ENCODE measurements around the gene MYO1H.
"Not testable (repeated sequence)": the region's sequence is repeated elsewhere in the genome, so short reads cannot be mapped to it uniquely, and the experiment has no call there.

The MYO1H gene, protein sequence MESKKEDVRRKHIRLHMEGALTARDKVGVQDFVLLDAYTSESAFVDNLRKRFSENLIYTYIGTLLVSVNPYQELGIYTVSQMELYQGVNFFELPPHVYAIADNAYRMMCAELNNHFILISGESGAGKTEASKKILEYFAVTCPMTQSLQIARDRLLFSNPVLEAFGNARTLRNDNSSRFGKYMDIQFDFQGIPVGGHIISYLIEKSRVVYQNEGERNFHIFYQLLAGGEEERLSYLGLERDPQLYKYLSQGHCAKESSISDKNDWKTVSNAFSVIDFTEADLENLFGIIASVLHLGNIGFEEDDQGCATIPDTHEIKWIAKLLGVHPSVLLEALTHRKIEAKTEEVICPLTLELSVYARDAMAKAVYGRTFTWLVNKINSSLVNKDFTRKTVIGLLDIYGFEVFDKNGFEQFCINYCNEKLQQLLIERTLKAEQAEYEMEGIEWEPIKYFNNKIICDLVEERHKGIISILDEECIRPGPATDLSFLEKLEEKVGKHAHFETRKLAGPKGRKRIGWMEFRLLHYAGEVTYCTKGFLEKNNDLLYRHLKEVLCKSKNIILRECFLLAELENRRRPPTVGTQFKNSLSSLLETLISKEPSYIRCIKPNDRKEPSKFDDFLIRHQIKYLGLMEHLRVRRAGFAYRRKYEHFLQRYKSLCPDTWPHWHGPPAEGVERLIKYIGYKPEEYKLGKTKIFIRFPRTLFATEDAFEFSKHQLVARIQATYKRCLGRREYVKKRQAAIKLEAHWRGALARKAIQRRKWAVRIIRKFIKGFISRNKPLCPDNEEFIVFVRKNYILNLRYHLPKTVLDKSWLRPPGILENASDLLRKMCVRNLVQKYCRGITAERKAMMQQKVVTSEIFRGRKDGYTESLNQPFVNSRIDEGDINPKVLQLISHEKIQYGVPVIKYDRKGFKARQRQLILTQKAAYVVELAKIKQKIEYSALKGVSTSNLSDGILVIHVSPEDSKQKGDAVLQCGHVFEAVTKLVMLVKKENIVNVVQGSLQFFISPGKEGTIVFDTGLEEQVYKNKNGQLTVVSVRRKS

DNA sequence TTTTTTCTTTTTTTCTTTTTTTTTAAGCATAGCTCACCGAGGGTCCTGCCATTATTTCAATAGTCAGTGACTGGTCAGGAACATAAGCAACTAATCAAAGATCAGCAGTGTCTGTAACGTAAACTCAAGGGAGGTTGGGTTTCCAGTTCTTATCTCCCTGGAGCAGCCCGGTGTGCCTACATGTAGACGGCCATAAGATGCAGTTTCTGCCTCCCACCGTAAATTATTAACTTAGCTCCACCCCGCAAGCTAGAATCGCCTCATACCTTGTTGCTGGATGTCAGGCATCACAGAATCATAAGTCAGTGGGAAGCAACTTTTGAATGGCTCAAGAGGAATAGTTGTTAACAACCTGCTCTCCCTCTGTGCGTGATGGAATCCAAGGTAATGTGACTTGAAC, at the start of gene MYO1H:
MYO1H (plus strand) TSS at position 312 of the 400 bp plus-strand sequence; CDS start at position 373, 61 bp downstream.
- DNase-seq (ENCODE audit: low read depth in 2 of 2): no peak

DNA sequence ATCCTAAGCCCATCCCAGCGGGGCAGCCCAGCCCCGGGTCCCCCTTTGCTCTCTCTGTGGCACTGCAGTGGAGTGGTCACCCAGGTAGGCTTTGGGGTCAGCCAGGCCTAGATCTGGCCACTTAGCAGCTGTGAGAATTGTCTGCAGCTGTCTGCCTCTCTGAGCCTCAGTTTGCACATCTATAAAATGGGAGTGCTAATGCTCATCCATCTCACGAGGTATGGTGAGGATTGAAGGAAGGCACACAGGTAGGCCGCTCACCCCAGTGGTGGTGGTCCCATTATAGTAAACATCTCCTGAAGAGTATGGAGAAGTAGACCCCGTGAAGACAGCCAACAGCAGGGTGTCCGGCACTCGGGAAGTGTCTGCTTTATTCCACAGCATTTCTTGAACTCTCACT, 47.9 kb upstream of the MYO1H start:
- DNase-seq (ENCODE audit: low read depth in 2 of 2): no peak

DNA sequence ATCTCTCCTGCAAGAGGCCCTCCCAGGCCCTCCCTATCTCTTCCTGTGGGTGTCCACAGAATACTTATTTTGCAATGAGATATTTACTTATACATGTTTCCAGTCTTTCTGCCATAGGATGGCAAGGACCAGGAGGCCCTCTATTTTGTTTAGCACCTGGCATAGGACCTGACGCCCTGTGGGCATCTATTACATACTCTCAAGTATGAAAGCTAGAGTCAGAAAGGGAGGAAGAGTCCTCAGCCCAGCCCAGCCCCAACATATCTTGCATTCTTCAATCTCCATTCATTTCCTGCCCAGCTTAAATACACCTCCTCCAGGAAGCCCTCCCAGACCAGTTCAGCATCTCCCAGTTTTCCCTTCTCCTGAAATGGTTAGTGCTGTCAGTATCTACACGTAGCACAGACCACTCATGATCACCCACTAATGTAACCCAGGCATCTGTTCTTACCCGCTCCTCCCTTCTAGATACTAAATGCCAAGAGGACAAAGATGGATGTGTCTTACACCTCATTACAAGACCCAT, 46.0 kb upstream of the MYO1H start:
- DNase-seq (ENCODE audit: low read depth in 2 of 2): no peak

- no peak for DNase-seq (ENCODE audit: low read depth in 2 of 2)
Observed at GRCh38 chr12:109302358-109302757, 45.3 kb upstream of the MYO1H start.

GRCh38 chr12:109302770-109303169, 44.9 kb upstream of the MYO1H start:
- DNase-seq (ENCODE audit: low read depth in 2 of 2): no peak

GRCh38 chr12:109304485-109304884, 43.2 kb upstream of the MYO1H start:
- DNase-seq (ENCODE audit: low read depth in 2 of 2): no peak

GRCh38 chr12:109305547-109305946, 42.2 kb upstream of the MYO1H start:
- no peak for DNase-seq (ENCODE audit: low read depth in 2 of 2)

GRCh38 chr12:109307051-109307450, 40.6 kb upstream of the MYO1H start:
- no peak for DNase-seq (ENCODE audit: low read depth in 2 of 2)

DNA sequence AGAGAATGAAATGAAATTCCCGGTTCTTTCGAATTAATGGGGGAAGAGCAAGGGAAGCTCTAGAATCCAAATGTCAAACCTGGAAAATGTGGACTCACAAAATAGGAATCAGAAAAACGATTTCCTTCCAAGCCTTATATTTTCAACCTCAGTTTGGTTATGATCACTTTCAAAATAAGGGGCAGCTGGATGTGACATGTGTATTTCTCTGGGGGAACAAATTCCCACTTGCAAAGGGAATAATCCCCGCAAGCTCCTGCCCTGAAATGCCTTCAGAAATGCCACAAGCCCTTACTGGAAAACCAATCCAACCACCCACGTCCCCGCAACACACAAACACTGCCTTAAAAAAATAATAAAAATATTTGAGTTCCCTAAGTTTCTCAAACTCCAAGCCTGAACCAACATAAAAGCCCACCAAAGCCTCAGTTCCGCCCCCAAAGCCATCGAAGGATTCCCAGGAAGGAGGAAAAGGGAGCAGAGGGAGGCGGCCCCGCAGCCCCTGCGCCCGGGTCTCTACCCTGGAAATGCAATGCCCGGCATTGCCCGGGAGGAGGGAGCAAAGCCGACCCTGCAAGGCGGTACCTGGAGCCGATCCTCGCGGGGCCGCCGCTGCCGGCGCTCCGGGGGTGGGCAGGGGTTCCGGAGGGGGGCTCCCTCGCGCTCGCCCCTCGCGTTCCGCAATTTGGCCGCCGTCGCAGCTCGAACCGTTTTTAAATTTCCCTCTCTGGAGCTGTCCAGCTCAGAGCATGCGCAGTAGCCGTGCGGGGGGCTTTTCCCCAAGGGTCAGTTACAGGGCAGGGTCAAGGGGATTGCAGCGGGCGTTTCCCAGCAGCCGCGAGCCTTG, 38.9 kb upstream of the MYO1H start, which contains the start of gene FOXN4:
FOXN4 (minus strand) TSS at position 751 of the 847 bp plus-strand sequence. CDS start 963 bp downstream, outside the sequence.
- no peak for DNase-seq (ENCODE audit: low read depth in 2 of 2)

DNA sequence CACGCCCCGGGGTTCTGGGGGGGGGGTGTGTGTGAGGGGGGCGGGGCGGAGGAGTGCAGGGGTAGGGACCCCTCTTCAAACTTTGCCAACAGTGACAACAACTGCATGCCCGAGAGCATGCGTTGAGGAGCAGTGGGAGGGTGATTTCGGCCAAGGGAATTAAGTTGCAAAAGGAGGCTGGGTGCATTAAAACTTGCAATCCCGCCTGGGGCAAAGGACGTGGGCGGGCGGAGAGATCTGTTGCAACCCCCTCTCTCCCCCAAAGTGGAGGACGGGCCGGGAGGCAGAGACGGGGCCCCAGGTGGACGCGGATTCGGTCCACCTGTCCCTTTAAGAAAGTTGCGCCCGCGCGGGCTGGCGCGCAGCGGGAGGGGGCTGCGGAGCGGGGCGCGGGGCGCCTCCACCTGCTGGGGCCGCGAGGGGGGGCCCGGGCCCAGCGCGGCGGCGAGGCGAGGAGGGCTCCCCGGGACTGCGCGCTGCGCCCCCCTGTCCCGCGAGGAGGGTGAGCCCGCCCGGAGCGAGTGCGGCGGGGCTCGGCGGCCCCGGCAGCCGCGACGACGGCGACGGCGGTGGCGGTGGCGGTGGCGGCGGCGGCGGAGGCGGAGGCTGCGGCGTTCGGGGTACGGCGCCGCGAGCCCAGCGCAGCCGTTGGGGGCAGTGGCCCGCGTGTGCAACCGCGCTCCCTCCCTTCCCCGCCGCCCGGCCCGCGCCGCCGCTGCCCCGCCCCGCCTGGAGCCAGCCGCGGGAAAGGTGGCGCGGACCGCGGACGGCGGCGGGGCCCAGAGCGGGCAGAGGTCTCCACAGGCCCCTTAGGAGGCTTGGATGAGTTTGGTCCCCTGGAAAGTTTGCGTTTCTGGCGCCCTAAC, 38.1 kb upstream of the MYO1H start:
- no peak for DNase-seq (ENCODE audit: low read depth in 2 of 2)

DNA sequence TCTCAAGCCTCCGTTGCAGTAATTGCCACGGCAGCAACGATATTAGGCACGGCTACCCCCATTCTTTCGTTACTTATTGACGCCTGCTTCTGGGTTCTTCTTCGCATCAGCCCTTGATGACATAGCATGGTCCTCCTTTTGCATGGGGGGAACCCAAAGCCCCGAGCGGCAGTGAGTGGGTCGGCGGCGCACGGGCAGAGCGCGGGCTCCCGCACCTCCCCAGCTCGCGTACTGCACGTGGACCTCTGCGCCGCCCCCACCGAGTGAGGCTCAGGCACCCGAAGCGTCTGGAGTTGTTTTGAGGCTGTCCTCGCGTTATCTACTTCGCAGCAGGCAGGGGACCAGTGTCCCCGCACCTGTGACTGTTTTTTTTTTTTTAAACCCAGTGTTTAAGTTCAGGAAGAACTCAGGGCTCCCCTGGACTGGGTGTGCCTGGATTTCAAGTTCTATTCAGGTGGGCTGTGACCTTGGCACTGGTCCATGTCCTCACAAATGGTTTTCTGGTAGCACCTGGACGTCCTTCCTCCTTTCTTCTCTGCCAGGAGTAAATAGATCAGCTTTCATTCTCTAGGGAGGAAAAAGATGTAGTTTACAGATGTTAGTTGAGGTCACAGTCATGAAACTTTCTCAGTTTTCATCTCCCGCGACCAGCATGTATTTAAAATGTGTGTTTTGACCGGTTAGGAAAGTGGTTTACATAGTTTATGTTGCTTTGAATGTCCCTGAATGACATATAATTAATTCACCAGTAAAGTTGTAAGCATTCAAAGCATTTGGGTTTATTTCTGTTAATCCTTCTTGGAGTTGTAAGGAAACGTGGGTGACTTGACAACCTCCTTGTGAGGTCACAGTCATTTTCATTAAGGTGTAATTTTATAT, 37.2 kb upstream of the MYO1H start:
- no peak for DNase-seq (ENCODE audit: low read depth in 2 of 2)

- not testable (repeated sequence) for DNase-seq (ENCODE audit: low read depth in 2 of 2)
Observed at GRCh38 chr12:109321294-109321693, 26.4 kb upstream of the MYO1H start.

- no peak for DNase-seq (ENCODE audit: low read depth in 2 of 2)
Observed at GRCh38 chr12:109329003-109329402, 18.7 kb upstream of the MYO1H start.

DNA sequence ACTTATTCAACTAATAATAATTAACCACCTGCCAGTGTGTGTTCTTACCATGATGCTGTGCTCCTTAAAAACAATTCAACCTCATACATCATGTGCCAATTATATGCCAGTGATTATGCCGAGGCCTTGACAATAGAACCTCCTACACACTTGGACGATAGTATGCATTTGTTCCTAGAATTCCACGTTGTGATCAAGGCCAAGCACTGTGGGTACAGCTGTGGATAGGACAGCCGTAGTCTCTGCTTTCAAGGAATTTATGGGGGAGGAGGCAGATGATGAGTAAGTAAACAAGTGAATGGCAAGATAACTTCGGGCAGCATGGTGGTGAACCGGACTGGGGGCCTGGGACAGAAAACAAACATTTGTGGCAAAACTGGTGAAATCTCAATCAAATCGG, 18.0 kb upstream of the MYO1H start:
- DNase-seq (ENCODE audit: low read depth in 2 of 2): no peak

GRCh38 chr12:109330282-109331230, 17.1 kb upstream of the MYO1H start:
- DNase-seq (ENCODE audit: low read depth in 2 of 2): no peak

DNA sequence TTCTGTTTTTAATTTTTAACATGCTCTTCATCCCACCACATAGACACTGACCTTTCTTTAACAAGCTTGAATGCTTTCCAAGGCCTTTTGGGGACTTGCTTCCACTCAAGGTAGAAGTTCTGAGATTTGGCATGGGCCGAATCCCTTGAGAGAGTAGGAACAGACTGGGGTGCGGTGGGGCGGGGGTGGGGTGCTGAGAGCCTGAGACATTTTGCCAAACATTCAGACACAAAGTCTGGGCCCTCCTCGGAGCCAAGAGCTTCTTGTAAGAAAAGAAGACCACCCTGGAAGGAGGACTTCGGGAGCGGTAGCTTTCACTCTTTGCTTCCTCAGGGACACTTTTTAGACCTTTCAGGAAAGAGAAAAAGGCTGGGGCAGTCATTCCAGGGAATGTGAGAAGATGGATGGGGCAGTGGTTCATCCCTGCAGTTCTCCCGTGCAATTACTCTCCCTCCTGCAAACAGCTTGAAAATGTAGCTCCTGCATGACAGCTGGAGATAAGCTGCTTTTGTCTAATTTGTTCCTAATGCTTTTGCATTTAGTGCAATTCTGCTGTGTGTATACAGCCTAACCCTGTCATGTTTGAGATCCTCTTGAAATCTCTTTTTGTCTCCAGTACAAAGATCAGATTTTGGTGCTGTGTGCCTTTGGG, 16.3 kb upstream of the MYO1H start:
- DNase-seq (ENCODE audit: low read depth in 2 of 2): no peak

DNA sequence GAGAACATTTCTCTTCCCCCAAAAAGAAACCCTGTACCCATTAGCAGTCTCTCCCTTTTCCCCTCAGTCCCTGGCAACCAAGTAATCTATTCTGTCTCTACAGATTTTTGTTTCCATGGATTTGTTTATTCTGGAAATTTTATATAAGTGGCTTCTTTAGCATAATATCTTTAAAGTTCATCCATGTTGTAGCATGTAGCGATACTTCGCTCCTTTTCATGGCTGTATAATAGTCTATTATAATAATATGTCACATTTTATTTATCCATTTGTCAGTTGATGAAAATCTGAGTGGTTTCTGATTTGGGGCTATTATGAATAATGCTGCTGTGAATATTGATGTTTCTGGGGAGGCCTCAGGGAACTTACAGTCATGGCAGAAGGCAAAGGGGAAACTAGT, 12.8 kb upstream of the MYO1H start:
- no peak for DNase-seq (ENCODE audit: low read depth in 2 of 2)

DNA sequence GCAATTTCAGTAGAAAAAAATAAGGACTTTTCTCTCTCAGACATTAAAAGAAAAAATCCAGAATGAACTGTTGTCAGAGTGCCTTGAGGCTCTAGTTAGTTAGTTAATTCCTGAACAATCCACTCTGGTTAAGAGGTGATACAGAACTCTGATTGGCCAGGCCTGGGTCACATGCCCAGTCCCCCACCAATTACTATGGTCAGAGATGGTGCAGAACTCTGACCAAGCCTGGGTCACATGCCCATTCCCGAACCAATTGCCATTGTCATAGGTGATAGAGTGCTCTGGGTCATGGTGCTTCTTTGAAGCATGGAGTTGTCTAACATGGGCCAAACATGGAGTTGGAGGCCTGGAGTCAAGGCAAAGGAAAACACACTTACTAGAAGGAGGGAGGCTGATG, 11.1 kb upstream of the MYO1H start:
- DNase-seq (ENCODE audit: low read depth in 2 of 2): no peak
